HT-29 (cell line): Measurements from ENCODE around the gene C18orf32. TPM values are rescaled to one million over a fixed set of nuclear protein-coding genes. Genes with fewer than 3 reads are reported as not detected.

Experiments used
- small RNA-seq: library from RNA; depleted of rRNA; stranded (forward); fragments of <200 nt; gene quantifications from one replicate; pipeline ENCODE3, GENCODE V24; 2014
- total RNA-seq: library from RNA; depleted of rRNA; stranded (reverse); fragments of >200 nt; shearing (Covaris generic); gene quantifications from 2 replicates; pipeline ENCODE4 v1.2.3, GENCODE V29; 2014; rRNA removed

The C18orf32 gene
- total RNA-seq, 1 experiment from 2014 or later = 7.1 TPM

Small RNA genes lying within 50 kb of the gene (small RNA-seq; reads per million reads assigned to genes)
- gene SNORD58A (not detected), gene SNORD58C (not detected)

Other genes with a start within 250 kb of the C18orf32 start
- gene DYM, start 26.6 kb downstream of the C18orf32 start, total RNA-seq = 28.4 and 37.1 TPM in 2 replicates
- 1,195 and 1,256 TPM in 2 replicates for gene RPL17, start 5.2 kb upstream of the C18orf32 start, total RNA-seq
- gene LIPG, start 74.8 kb upstream of the C18orf32 start, total RNA-seq = 96.0 and 112 TPM in 2 replicates